Stimulated activated CD8-positive, alpha-beta memory T cell treated with anti-CD3 and anti-CD28 coated beads, Interleukin-2, amount 100 ng/mL, for 48 hours (primary cell): ENCODE results near the gene AGXT2.
"Not testable (repeated sequence)": the region's sequence is repeated elsewhere in the genome, so short reads cannot be mapped to it uniquely, and the experiment has no call there.

Source experiments
- DNase-seq, 2 donors: peaks; one replicate each; pipeline ENCODE4 v3.0.0-alpha.2; 2020; ENCODE audit warnings: low read depth in 2 of 2

Gene AGXT2

DNA sequence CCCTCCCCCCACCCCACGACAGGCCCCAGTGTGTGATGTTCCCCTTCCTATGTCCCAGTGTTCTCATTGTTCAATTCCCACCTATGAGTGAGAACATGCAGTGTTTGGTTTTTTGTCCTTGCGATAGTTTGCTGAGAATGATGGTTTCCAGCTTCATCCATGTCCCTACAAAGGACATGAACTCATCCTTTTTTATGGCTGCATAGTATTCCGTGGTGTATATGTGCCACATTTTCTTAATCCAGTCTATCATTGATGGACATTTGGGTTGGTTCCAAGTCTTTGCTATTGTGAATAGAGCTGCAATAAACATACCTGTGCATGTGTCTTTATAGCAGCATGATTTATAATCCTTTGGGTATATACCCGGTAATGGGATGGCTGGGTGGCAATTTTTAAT lies 76.1 kb downstream of the AGXT2 start:
- DNase-seq = not testable (repeated sequence)

- DNase-seq = no peak
Observed at GRCh38 chr5:34970552-34970951, 77.2 kb downstream of the AGXT2 start.

DNA sequence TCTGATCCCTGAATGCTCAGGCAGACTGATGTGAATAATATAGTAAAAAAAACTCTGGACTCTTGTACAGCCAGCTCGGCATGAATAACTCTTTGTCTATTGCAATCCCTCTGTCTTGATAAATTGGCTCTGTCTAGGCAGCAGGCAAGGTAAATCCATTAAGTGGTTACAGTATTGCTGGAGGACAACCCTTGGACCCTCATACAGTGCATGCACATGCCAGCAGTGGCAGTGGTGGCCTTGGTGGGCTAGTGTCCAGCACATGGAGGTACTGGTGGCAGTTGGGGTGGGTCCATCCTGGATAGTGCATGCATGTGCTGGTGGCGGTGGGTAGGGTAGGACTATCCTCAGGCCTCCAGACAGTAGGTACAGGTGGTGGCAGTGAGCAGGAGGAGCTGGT lies 79.5 kb downstream of the AGXT2 start:
- no peak for DNase-seq

DNA sequence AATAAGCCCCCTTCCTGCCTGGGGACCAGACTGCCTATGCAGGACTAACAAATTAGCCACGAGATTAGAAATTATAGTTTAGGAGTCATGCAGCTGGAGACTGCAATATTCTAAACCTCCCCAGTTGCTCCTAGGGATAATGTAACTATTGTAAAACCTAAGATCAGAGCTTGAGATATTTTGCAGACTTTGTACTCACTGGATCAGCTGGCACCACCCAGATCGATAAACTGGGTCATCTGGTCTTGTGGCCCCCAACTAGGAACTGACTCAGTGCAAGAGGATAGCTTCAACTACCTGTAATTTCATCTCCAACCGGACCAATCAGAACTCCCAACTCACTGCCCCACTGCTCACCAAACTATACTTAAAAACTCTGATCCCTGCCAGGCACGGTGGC lies 80.2 kb downstream of the AGXT2 start:
- DNase-seq = no peak

GRCh38 chr5:34959323-34959722 lies 88.4 kb downstream of the AGXT2 start:
- DNase-seq = no peak

DNA sequence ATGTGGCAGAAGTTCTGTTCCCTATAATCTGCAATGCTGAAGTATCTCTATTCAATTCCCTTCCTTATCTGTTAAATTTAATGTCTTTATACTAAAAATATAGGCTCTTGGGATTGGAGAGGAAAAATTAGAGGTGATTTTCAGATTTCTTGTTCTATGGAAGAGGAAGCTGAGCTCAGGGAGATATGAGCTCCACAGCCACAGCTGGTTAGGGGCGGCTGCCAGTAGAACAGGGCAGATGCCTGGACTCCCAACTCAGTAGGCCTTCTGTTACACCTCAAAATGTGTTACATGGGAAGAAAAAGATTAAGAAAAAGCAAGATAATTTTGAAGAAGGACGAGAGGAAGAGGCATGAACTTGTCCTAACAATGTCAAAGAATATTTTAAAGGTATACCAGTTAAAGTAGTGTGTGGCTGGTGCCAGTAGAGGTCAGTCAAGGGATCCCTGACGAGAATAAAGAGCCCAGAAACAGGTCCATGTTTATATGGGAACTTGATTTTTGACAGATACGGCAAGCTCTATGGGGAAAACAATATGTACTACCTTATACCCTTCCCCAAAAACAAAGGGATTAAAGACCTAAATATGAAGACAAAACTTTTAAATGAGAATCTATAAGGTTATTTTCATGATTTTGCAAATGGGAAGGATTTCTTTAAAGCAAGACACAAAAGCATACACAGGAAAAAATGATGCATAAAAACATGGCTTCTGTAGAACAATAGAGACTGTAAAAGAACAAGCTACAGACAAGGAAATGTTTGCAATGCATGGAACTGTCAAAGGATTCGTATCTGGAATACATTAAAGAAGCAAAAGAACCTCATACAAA lies 89.7 kb downstream of the AGXT2 start:
- DNase-seq = no peak

GRCh38 chr5:34957321-34957720 lies 90.4 kb downstream of the AGXT2 start:
- DNase-seq = no peak
